HG03064 (cell line): Measurements from ENCODE around the gene GALNT6.
A peak's percentile ranks its signal among the peaks of the same experiment; 100 is the strongest.

Experiments used
- ATAC-seq: cut with Tn5 transposase; IDR thresholded peaks from one replicate; pipeline ENCODE4 v1.9.1; 2021; ENCODE audit warnings: low read depth; ENCODE audit not compliant: unreplicated experiment

The GALNT6 gene

DNA sequence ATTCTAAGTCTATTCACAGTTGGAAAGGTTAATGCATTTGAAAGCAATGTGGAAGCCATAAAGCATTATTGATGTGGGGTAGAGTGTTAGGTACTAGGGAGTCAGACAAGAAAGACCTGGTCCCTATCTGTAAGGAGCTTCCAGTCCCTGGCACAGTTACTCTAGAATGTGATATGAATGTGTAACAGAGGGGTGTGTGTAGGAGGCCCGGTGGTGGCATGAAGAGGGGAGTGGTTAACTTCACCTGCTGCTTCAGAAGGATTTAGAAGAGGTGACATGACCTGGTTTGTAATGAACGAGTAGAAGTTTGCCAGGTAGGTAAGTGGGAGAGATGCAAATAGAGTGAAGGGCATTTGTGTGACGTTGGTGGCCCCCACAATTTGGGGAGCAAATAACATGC is 15.1 kb upstream of the GALNT6 start:
- ATAC-seq: no peak

- ATAC-seq: no peak
Observed at GRCh38 chr12:51405801-51406207, 14.6 kb upstream of the GALNT6 start.

DNA sequence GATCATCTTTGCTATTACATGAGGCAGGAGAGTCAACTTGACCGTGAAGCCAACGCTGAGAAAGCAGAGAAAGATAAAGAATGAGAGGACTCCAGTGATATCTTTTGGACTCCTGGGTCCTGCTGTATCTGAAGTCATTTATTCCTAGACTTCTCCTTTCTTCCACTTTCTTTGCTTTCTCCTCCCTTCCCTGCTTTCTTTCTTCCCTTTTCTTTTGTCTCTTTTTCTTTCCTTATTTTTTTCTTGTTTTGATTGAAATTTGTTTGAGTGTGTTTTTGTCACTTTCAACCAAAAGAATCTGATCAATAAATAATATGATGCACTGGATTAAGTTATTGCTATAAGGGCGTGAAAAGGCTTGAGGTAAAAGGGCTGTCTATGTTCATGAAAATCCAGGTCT is 13.4 kb upstream of the GALNT6 start:
- ATAC-seq: no peak

DNA sequence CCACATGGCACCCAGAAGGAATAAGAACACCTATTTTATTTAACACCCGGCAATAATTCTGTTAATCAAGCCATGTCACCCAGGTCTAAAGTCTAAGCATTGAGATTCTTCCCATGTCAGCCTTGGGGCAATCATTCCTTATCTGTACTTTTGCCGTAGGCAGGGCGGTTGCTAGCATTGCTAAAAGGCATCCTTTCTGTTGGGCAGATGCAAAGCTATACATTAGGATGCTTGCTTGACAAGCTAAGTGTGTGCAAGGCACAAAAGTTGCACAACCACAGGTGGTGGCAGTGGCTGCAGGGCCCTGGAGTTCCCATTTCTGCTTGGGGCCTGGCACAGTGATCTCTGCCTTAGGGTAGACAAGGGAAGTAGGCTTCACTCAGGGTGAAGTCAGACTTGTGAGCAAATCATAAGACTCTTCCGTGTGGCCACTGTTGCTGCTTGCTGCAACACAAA is 12.5 kb upstream of the GALNT6 start:
- no peak for ATAC-seq

- ATAC-seq: no peak
Observed at GRCh38 chr12:51403159-51403558, 12.0 kb upstream of the GALNT6 start.

DNA sequence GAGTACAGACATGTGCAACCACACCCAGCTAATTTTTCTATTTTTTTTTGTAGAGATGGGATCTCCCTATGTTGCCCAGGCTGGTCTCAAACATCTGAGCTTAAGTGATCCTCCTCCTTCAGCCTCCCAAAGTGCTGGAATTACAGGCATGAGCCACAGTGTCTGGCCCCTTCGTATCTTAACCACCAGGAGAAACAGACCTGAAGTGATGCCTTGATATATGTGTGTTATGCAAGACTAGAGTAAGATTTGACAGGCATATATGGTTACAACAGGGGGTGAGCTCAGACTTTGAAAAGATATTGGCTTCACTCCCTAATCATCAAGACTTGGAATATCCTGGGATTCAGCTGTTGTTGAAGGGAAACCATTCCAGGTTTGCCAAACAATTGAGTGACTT is 10.7 kb upstream of the GALNT6 start:
- ATAC-seq: no peak

DNA sequence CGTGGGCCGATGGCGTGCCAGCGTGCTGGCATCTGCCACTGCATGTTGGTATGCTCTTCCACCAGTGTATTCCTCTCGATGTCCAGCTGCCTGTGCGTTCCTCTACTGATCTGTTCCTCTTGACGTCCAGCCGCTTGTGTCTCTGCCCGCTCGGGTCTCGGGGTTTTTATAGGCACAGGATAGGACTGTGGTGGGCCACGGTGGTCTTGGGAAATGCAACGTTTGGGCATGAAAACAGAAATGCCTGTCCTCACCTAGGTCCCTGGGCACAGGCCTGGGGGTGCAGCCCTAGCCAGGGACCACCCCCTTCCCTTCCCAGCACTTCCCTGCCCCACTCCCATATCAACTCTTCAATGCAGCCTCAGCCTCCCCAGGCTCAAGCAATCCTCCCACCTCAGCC is 10.3 kb upstream of the GALNT6 start:
- ATAC-seq: no peak

DNA sequence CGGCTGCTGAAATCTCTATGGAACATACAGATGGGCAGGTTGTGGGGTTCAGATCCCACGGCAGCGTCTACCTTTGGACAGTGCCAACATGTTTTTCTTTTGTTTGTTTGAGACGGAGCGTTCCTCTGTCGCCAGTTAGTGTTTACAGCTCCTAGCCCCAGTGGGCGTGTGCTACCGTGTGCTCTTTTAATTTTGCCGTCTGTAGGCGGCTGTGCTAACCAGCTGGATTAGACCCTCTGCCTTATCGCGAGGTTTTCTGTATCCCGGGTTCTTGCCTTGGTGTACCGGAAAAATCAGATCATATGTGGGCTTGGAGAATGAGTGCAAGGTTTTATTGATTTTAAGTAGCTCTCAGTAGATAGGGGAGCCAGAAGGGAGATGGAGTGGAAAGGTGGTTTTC is 9.8 kb upstream of the GALNT6 start:
- no peak for ATAC-seq

DNA sequence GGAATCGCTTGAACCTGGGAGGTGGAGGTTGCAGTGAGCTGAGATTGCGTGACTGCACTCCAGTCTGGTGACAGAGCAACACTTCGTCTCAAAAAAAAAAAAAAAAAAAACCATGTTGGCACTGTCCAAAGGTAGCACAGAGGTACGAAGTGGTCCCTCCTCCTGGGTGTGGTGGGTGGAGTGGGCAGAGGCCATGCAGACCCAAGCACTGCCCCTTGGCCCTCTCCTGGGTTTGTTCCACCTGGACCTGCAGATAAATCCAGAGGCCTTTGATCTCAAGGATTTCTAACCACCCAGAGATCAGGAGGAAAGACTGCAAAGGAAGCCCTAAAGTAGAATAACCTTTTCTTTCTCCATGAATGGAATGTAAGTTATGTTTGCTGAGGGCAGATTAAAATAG is 8.7 kb upstream of the GALNT6 start:
- no peak for ATAC-seq

GRCh38 chr12:51397670-51398069 is 6.5 kb upstream of the GALNT6 start:
- no peak for ATAC-seq

GRCh38 chr12:51395283-51396230 is 4.4 kb upstream of the GALNT6 start:
- ATAC-seq: peak; percentile 40

- ATAC-seq: no peak
Observed at GRCh38 chr12:51393676-51394545, 2.7 kb upstream of the GALNT6 start.

DNA sequence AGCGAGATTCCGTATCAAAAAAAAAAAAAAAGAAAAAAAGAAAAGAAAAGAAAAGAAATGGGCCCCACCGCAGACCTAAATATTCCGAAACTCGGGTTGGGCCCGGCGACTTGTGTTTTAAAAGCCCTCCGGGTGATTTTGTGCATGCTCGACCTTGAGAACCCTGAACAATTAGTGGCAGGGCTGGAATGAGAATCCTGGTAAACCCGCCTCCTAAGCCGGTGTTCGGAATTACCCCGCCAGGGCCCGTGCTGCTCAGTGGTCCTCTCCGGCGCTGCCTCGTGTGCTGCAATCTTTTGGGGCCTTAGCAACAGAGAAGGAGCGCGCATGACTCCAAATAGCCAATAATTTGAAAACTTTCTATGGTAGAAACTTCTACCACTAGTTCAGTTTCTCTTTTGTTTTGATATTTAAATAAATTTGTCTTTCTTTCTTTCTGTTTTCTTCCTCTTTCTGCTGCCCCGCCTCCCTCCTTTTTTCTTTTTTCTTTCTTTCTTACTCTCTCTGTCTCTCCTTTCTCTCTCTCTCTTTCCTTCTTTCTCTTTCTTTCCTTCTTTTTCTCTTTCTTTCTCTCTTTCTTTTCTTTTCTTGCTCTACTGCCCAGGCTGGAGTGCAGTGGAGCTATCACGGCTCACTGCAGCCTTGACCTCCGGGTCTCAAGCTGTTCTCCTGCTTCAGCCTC is 1.5 kb upstream of the GALNT6 start:
- ATAC-seq: no peak

DNA sequence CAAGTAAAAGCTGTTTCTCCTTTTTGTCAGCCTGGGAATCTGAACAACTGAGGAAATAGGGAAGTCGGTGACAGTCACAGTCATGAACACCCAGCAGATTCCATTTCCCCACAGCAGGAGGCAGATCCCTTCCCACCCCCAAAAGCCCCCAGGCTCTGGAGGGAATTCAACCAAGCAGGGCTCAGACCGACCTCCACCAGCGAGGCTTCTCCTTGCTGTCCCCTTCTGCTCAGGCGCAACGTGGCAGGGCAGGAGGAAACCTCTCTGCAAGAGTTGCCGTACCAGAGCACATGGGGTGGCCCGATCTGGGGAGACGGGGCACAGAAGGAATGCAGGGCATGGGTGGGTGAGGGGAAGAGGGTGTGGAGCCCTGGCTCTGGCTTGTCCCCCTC is 319 bp downstream of the GALNT6 start:
- no peak for ATAC-seq

DNA sequence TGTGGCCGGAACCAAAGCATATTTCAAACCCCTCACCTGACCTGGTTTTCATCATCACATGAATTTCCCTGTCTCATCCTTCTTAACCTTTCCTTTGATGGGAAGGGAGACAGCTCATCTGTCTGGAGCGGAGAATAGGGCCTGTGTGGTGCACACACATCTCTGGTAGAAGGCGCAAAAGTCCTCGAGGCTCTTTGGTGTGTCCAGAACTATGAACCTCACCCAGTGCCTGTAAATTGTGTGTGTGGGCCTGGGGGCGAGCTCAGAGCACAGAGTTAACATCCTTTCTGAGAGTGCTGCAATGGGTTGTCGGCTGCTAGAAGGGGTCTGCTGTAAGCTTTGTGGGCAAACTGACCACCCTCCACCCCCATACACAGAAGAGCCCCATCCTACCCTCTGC is 749 bp downstream of the GALNT6 start:
- no peak for ATAC-seq

DNA sequence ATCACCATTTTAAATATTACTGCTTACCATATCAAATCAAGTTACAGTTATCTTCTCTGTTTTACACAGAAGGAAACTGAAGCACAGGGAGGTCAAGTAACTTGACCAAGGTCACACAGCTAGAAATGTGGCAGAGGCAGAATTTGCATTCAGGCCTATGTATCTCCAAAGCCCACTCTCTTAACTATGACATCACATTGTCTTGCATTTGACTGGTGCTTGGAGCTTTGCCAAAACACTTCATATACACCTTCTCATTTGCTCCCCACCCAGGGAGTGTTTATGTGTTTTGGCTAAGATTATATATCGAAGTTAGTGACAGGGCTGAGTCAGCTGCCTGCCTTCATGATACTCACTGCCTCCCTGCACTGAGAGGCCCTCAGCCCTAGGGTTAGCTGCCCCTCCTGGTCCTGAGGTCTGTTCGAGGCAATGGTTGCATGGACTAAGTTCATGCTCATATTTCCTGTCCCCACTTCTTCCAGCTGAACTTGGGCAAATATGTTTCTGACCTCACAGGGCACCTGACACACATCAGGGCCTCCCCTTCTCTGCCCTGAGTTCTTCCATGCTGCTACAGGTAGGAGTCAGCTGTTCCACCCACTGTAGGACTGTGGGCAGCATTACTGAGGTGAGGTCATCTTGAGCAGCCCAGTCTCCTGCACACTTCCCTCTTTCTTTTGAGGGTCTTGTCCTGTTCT is 1.8 kb downstream of the GALNT6 start:
- no peak for ATAC-seq

GRCh38 chr12:51388846-51389245 is 2.4 kb downstream of the GALNT6 start:
- ATAC-seq: no peak

DNA sequence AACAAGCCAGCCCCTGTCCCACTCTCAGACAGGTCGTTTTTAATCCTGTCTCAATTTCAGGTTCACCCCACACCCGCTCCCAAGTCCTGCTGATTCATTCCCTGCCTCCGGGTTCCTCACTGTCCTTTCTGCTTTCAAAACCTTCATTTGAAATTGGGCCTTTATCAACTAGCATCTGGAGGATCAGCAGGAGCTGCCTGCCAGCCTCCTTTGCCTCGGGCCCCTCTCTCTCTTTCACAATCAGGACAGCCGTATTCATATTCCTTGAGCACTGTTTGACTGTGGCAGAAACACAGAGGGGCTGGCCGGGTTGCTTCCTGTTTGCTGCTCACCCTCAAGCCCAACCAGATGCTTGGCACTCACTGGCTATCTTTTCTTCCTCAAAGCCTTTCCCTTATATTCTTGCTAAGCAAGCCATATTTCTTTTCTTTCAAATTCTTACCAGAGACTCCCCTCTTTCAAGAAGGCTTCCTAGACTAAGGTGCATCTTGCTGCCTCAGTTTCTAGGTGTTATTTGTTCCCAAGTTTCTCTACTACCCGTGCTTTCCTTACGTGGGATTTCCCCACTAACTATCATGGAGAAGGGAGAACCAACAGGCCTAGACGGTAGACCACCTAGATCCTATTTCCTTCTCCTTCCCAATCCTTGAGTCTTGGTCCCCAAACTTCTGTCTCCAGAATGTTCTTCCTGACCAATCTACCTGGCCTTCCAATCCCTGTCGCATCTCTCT is 3.0 kb downstream of the GALNT6 start:
- no peak for ATAC-seq

DNA sequence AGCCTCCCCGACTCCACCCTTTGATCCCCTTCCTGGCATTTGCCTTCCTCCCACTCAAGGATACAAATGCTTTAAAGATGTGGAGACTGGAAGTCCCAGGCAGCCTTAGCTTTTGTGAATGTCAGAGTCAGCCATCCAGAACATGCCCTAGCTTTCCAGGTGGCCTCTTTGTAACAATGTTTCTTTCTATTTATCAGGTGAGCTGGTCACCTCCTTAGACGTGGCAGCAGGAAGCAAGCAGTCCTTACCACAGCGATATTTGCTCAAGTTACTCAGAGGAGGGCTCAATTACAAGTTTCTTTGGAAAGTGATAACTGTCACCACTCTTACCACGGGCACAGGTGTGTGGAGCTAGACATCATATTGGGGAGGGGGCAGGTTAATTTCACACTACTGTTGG is 4.9 kb downstream of the GALNT6 start:
- no peak for ATAC-seq
